Stimulated activated CD8-positive, alpha-beta memory T cell treated with anti-CD3 and anti-CD28 coated beads, Interleukin-15, amount 100 ng/mL, for 1 hour (primary cell): ENCODE measurements around the gene ZNF865.

Experiments used
- DNase-seq: peaks from one replicate; pipeline ENCODE4 v3.0.0-alpha.2; 2020; ENCODE audit warnings: low read depth

Gene ZNF865

GRCh38 chr19:55623561-55623960 is 18.1 kb downstream of the ZNF865 start:
- no peak for DNase-seq

GRCh38 chr19:55624109-55625003 is 18.9 kb downstream of the ZNF865 start, which contains the start of gene ZNF784:
ZNF784 (minus strand) TSS chr19:55624566; CDS start chr19:55624561, 5 bp downstream.
- peak; percentile 86 for DNase-seq

- no peak for DNase-seq
Observed at GRCh38 chr19:55625004-55625326, 19.5 kb downstream of the ZNF865 start.

GRCh38 chr19:55626350-55626749 is 20.9 kb downstream of the ZNF865 start:
- no peak for DNase-seq

GRCh38 chr19:55632463-55632834 is 27.0 kb downstream of the ZNF865 start:
- DNase-seq = peak; percentile 86

- no peak for DNase-seq
Observed at GRCh38 chr19:55633861-55634260, 28.4 kb downstream of the ZNF865 start.

GRCh38 chr19:55635334-55635717 is 29.9 kb downstream of the ZNF865 start:
- DNase-seq = no peak

- no peak for DNase-seq
Observed at GRCh38 chr19:55635856-55636440, 30.5 kb downstream of the ZNF865 start.

GRCh38 chr19:55636723-55637122 is 31.3 kb downstream of the ZNF865 start:
- no peak for DNase-seq

GRCh38 chr19:55637534-55637933 is 32.1 kb downstream of the ZNF865 start:
- no peak for DNase-seq

- DNase-seq = no peak
Observed at GRCh38 chr19:55638864-55639359, 33.5 kb downstream of the ZNF865 start.

GRCh38 chr19:55640043-55640576 is 34.7 kb downstream of the ZNF865 start:
- DNase-seq = no peak

- no peak for DNase-seq
Observed at GRCh38 chr19:55640577-55641425, 35.4 kb downstream of the ZNF865 start, which contains the start of gene ZNF580. ZNF580 (plus strand) TSS chr19:55641002; CDS start chr19:55642509, 1,507 bp downstream.

GRCh38 chr19:55641426-55642152 is 36.1 kb downstream of the ZNF865 start:
- DNase-seq = no peak

- no peak for DNase-seq
Observed at GRCh38 chr19:55642153-55643002, 36.9 kb downstream of the ZNF865 start.

- no peak for DNase-seq
Observed at GRCh38 chr19:55643003-55643886, 37.8 kb downstream of the ZNF865 start, which contains the start of gene ZNF581. ZNF581 (plus strand) TSS chr19:55643649; CDS start chr19:55644572, 923 bp downstream.

GRCh38 chr19:55643887-55644176 is 38.4 kb downstream of the ZNF865 start:
- no peak for DNase-seq

GRCh38 chr19:55644191-55644833 is 38.9 kb downstream of the ZNF865 start:
- no peak for DNase-seq
